ENCODE results near the gene SLIRP. TPM values are rescaled to one million over a fixed set of nuclear protein-coding genes. Genes with fewer than 3 reads are reported as not detected.
"Not testable (repeated sequence)": the region's sequence is repeated elsewhere in the genome, so short reads cannot be mapped to it uniquely, and the experiment has no call there.

The SLIRP gene
- total RNA-seq, 1 donor from 2014 or later = 102 TPM

DNA sequence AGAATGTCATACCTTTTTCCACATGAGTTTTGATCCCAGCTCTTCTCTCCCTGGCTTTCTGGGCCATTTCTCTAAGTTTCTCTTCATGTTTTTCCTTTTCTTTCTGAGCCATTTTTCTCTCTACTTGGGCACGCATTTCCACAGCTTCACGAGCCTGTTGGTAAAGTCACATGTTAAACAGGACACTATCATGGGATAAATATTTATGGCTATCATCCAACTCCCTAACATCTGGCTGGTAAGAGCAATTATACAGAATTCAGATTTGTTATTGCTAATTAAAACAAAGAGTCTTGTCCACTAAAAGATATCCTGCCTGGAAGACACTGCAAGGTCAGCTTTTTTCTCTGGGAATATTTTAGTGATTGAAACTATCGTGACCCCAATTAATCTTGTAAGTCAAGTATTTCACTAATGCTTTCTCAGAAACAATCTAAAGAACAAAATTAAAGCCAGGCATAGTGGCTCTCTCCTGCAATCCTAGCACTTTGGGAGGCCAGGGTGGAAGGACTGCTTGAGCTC, 23.1 kb downstream of the SLIRP start:
- no peaks in the 10 kb centered on the region for H3K27me3 ChIP-seq (ENCODE audit: control insufficient read depth in 3 of 3, insufficient read depth in 3 of 3, low read length in 3 of 3)
- H3K4me1 ChIP-seq (ENCODE audit: control insufficient read depth in 3 of 3, insufficient read depth in 3 of 3, low read length in 3 of 3) = peaks cover 0 to 3% (median 0%) of the 10 kb centered on the region in 3 donors
- no peak overlapping the region for H3K27ac ChIP-seq (ENCODE audit: low read depth, low read length)
- H3K9me3 ChIP-seq (ENCODE audit: control insufficient read depth in 3 of 3, low read length in 3 of 3) = no peaks in the 10 kb centered on the region
- H3K9ac ChIP-seq (ENCODE audit: low read depth in 1 of 3, low read length in 3 of 3) = no peak overlapping the region
- H3K36me3 ChIP-seq (ENCODE audit: control insufficient read depth in 3 of 3, insufficient read depth in 3 of 3, low read length in 3 of 3) = peaks cover 36 to 80% (median 69%) of the 10 kb centered on the region in 3 donors
- H3K4me3 ChIP-seq (ENCODE audit: low read length in 3 of 3) = no peak overlapping the region

DNA sequence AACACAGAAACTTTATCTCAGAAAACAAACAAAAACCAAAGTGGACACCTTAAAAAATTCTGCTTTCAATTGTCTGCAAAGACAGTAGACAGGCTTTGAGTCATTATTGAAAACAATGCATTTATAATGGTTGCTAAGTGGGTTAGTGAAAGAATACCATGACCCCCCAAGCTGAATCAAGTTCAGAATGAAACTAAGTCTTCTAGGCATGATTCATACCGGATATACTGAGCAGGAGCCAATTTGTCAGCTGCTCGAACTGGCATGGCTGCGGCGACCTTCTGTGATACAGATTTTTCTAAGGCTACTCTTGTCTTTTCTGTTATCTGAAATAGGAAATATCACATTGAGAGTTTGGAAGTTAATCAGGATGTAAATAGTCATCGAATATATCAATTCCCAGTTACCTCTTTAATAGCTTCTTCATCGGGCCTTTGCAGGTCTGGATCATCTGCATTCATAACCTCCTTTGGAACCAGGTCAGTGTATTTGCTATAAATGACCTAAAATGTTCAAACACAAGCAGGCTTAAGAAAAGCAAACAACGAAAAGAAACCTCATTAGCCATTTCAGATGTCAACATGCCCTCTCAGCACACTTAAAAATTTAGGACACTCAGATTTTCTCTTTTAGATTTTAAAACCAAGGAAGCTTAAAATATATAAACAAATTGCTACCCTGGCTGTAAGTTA, 30.8 kb downstream of the SLIRP start:
- Histone ChIP-seq H3K36me3 (ENCODE audit: control insufficient read depth in 3 of 3, insufficient read depth in 3 of 3, low read length in 3 of 3) (peaks cover 16 to 38% (median 33%) of the 10 kb centered on the region in 3 donors), H3K9me3 (ENCODE audit: control insufficient read depth in 3 of 3, low read length in 3 of 3) (no peaks in the 10 kb centered on the region), H3K9ac (ENCODE audit: low read depth in 1 of 3, low read length in 3 of 3) (peak overlapping the region in 2 of 3 donors; percentile 2 to 10), H3K27me3 (ENCODE audit: control insufficient read depth in 3 of 3, insufficient read depth in 3 of 3, low read length in 3 of 3) (no peaks in the 10 kb centered on the region), H3K4me1 (ENCODE audit: control insufficient read depth in 3 of 3, insufficient read depth in 3 of 3, low read length in 3 of 3) (peaks cover 4 to 8% (median 5%) of the 10 kb centered on the region in 3 donors), H3K4me3 (ENCODE audit: low read length in 3 of 3) (no peak overlapping the region), H3K27ac (ENCODE audit: low read depth, low read length) (peak overlapping the region; percentile 31)

DNA sequence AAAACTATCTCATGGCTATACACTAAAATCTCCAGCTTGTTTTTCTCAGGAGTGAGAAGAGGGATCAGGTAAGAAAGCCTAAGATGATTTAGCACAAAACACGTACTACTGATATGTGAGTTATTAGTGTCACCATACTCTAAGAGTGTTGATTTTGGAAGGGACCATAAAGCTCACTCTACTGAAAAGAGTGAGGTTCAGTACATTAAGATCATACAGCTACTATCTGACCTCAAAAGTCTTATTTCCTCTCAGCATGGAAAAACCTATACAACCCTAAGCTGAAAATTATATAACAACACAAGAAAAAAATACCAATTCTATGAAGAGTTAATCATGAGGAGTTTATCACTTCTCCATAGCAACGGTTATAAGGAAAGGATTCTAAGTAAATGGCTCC, 33.5 kb downstream of the SLIRP start:
- H3K4me1 ChIP-seq (ENCODE audit: control insufficient read depth in 3 of 3, insufficient read depth in 3 of 3, low read length in 3 of 3) = peaks cover 4 to 8% (median 5%) of the 10 kb centered on the region in 3 donors

DNA sequence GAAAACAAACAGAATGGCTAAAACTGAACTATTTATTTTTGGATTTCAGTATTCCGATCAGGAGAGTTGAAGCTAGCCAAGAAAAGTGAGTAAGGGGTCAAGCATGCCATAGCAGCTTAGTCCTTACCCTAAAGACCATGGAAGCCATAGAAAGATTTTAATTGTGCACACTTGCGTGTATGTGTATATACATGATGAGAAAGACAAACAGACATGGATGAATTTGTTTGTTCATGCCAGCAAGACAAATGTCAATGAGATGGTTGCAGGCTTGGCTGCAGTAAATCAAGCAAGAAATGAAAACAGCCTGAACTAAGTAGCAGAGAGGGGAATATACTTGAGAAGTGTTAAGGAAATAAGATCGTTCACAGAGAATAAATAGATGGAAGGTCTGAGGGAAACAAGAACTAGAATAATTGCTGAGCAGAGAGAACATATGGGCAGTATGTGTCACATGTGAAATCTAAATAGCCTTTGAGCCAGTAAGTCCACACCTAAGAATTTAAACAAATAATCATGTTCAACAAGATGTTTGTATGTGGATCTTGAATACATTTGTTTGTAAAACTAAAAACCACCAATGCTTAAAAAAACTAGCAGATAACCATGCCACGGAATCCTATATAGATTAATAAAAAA, 38.3 kb downstream of the SLIRP start:
- Histone ChIP-seq H3K4me3 (ENCODE audit: low read length in 3 of 3) (no peak overlapping the region), H3K9me3 (ENCODE audit: control insufficient read depth in 3 of 3, low read length in 3 of 3) (no peaks in the 10 kb centered on the region), H3K9ac (ENCODE audit: low read depth in 1 of 3, low read length in 3 of 3) (no peak overlapping the region), H3K4me1 (ENCODE audit: control insufficient read depth in 3 of 3, insufficient read depth in 3 of 3, low read length in 3 of 3) (no peaks in the 10 kb centered on the region), H3K27ac (ENCODE audit: low read depth, low read length) (no peak overlapping the region), H3K36me3 (ENCODE audit: control insufficient read depth in 3 of 3, insufficient read depth in 3 of 3, low read length in 3 of 3) (peaks cover 10 to 40% (median 34%) of the 10 kb centered on the region in 3 donors), H3K27me3 (ENCODE audit: control insufficient read depth in 3 of 3, insufficient read depth in 3 of 3, low read length in 3 of 3) (no peaks in the 10 kb centered on the region)

More for the DNA sequence above, 33.5 kb downstream of the SLIRP start:
- Histone ChIP-seq H3K27me3 (ENCODE audit: control insufficient read depth in 3 of 3, insufficient read depth in 3 of 3, low read length in 3 of 3) (no peaks in the 10 kb centered on the region), H3K9ac (ENCODE audit: low read depth in 1 of 3, low read length in 3 of 3) (no peak overlapping the region), H3K9me3 (ENCODE audit: control insufficient read depth in 3 of 3, low read length in 3 of 3) (no peaks in the 10 kb centered on the region), H3K36me3 (ENCODE audit: control insufficient read depth in 3 of 3, insufficient read depth in 3 of 3, low read length in 3 of 3) (peaks cover 7 to 32% (median 30%) of the 10 kb centered on the region in 3 donors), H3K4me3 (ENCODE audit: low read length in 3 of 3) (no peak overlapping the region), H3K27ac (ENCODE audit: low read depth, low read length) (no peak overlapping the region)

DNA sequence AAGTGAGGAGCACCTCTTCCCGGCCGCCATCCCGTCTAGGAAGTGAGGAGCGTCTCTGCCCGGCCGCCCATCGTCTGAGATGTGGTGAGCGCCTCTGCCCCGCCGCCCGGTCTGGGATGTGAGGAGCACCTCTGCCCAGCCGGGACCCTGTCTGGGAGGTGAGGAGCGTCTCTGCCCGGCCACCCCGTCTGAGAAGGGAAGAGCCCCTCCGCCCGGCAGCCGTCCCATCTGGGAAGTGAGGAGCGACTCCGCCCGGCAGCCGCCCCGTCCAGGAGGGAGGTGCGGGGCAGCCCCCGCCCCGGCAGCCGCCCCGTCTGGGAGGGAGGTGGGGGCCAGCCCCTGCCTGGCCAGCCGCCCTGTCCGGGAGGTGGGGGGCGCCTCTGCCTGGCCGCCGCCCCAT, 39.5 kb downstream of the SLIRP start:
- H3K27me3 ChIP-seq (ENCODE audit: control insufficient read depth in 3 of 3, insufficient read depth in 3 of 3, low read length in 3 of 3); H3K4me1 ChIP-seq (ENCODE audit: control insufficient read depth in 3 of 3, insufficient read depth in 3 of 3, low read length in 3 of 3); H3K4me3 ChIP-seq (ENCODE audit: low read length in 3 of 3); H3K27ac ChIP-seq (ENCODE audit: low read depth, low read length); H3K9ac ChIP-seq (ENCODE audit: low read depth in 1 of 3, low read length in 3 of 3); H3K9me3 ChIP-seq (ENCODE audit: control insufficient read depth in 3 of 3, low read length in 3 of 3): not testable (repeated sequence)
- peaks cover 10 to 45% (median 42%) of the 10 kb centered on the region in 3 donors for H3K36me3 ChIP-seq (ENCODE audit: control insufficient read depth in 3 of 3, insufficient read depth in 3 of 3, low read length in 3 of 3)

DNA sequence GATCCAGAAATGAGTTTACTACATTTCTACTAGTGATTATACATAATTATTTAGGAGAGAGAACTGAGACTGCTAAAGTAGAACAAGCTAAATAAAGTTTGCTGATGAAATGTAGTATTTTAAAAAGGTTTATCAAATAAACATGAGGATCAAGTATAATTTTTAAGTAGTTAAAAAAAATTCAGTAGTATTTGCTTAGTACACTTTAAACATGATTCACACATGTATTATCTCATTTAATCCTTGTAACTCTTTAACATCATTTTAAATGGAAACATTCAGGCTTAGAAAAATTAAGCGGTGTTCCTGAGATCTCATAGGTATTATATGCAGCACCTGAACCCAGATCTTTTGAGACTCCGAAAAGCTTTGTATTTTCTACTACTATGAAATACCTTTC, 44.4 kb downstream of the SLIRP start:
- Histone ChIP-seq H3K27me3 (ENCODE audit: control insufficient read depth in 3 of 3, insufficient read depth in 3 of 3, low read length in 3 of 3) (no peaks in the 10 kb centered on the region), H3K36me3 (ENCODE audit: control insufficient read depth in 3 of 3, insufficient read depth in 3 of 3, low read length in 3 of 3) (peaks cover 14 to 42% (median 36%) of the 10 kb centered on the region in 3 donors), H3K9ac (ENCODE audit: low read depth in 1 of 3, low read length in 3 of 3) (no peak overlapping the region), H3K27ac (ENCODE audit: low read depth, low read length) (no peak overlapping the region), H3K4me3 (ENCODE audit: low read length in 3 of 3) (no peak overlapping the region), H3K4me1 (ENCODE audit: control insufficient read depth in 3 of 3, insufficient read depth in 3 of 3, low read length in 3 of 3) (peaks cover 0 to 3% (median 1%) of the 10 kb centered on the region in 3 donors), H3K9me3 (ENCODE audit: control insufficient read depth in 3 of 3, low read length in 3 of 3) (no peaks in the 10 kb centered on the region)

DNA sequence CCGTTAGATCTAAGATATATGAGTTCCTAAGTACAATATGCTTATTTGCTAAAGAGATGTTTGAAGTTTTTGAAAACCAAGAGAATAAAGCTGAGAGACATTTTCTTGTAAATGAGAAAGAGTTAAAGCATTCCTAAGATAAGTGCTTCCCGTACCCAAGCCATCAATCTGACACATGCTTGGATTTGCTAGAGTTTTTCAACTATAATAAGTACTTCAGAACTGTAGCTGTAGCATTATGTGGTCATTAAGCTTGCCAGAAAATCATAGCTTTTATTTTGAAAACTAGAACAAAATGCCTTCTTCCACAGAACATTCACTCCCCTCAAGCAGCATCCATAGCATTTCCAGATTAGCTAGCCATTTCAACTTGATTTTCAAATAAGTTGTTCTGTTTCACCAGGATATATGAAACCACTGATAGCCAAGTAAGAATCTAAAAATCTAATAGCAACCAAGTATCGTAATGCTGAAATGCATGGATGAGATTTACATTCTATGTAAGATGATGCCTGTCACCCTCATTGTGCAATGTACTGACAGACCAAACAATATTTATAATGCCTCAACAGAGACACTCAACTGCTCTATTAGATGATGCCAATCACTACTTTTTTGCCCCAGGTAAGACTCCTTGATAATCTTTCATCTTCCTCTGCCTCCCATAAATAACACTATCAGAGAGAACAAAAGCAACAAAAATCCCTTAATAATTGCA, 45.1 kb downstream of the SLIRP start:
- Histone ChIP-seq H3K9ac (ENCODE audit: low read depth in 1 of 3, low read length in 3 of 3) (no peak overlapping the region), H3K9me3 (ENCODE audit: control insufficient read depth in 3 of 3, low read length in 3 of 3) (no peaks in the 10 kb centered on the region), H3K4me3 (ENCODE audit: low read length in 3 of 3) (no peak overlapping the region), H3K4me1 (ENCODE audit: control insufficient read depth in 3 of 3, insufficient read depth in 3 of 3, low read length in 3 of 3) (peaks cover 0 to 6% (median 3%) of the 10 kb centered on the region in 3 donors), H3K27me3 (ENCODE audit: control insufficient read depth in 3 of 3, insufficient read depth in 3 of 3, low read length in 3 of 3) (no peaks in the 10 kb centered on the region), H3K36me3 (ENCODE audit: control insufficient read depth in 3 of 3, insufficient read depth in 3 of 3, low read length in 3 of 3) (peaks cover 14 to 42% (median 36%) of the 10 kb centered on the region in 3 donors), H3K27ac (ENCODE audit: low read depth, low read length) (no peak overlapping the region)

GRCh38 chr14:77760381-77761204, 52.7 kb downstream of the SLIRP start, which contains the start of gene SNW1:
SNW1 (minus strand) TSS chr14:77761156; CDS start chr14:77761127, 29 bp downstream.
- Histone ChIP-seq H3K4me3 (ENCODE audit: low read length in 3 of 3) (peak within 1 kb of the TSS; percentile 79 to 99 (median 94)), H3K4me1 (ENCODE audit: control insufficient read depth in 3 of 3, insufficient read depth in 3 of 3, low read length in 3 of 3) (peaks cover 16 to 25% (median 21%) of the 10 kb centered on the region in 3 donors), H3K9me3 (ENCODE audit: control insufficient read depth in 3 of 3, low read length in 3 of 3) (no peaks in the 10 kb centered on the region), H3K27ac (ENCODE audit: low read depth, low read length) (peak within 1 kb of the TSS; percentile 96), H3K9ac (ENCODE audit: low read depth in 1 of 3, low read length in 3 of 3) (peak within 1 kb of the TSS; percentile 99), H3K27me3 (ENCODE audit: control insufficient read depth in 3 of 3, insufficient read depth in 3 of 3, low read length in 3 of 3) (no peaks in the 10 kb centered on the region), H3K36me3 (ENCODE audit: control insufficient read depth in 3 of 3, insufficient read depth in 3 of 3, low read length in 3 of 3) (peaks cover 2 to 3% (median 2%) of the 10 kb centered on the region in 3 donors)

GRCh38 chr14:77761205-77761931, 53.5 kb downstream of the SLIRP start:
- H3K27ac ChIP-seq (ENCODE audit: low read depth, low read length) = peak overlapping the region; percentile 96

More at GRCh38 chr14:77761205-77761931, 53.5 kb downstream of the SLIRP start:
- peaks cover 16 to 25% (median 21%) of the 10 kb centered on the region in 3 donors for H3K4me1 ChIP-seq (ENCODE audit: control insufficient read depth in 3 of 3, insufficient read depth in 3 of 3, low read length in 3 of 3)
- H3K36me3 ChIP-seq (ENCODE audit: control insufficient read depth in 3 of 3, insufficient read depth in 3 of 3, low read length in 3 of 3) = peaks cover 0 to 3% (median 2%) of the 10 kb centered on the region in 3 donors
- no peaks in the 10 kb centered on the region for H3K27me3 ChIP-seq (ENCODE audit: control insufficient read depth in 3 of 3, insufficient read depth in 3 of 3, low read length in 3 of 3)
- H3K4me3 ChIP-seq (ENCODE audit: low read length in 3 of 3) = peak overlapping the region; percentile 79 to 99 (median 94)
- peak overlapping the region; percentile 99 for H3K9ac ChIP-seq (ENCODE audit: low read depth in 1 of 3, low read length in 3 of 3)
- no peaks in the 10 kb centered on the region for H3K9me3 ChIP-seq (ENCODE audit: control insufficient read depth in 3 of 3, low read length in 3 of 3)
